Activated CD4-positive, alpha-beta T cell treated with anti-CD3 and anti-CD28 coated beads, Interleukin-2, amount 50 U/mL, for 16 hours (primary cell): ENCODE results near the gene LAMA4.

Experiments used
- DNase-seq: peaks from one replicate; pipeline ENCODE4 v3.0.0-alpha.2; 2020

The LAMA4 gene

GRCh38 chr6:112179631-112180030 lies 74.7 kb downstream of the LAMA4 start:
- no peak for DNase-seq

GRCh38 chr6:112178846-112179245 lies 75.5 kb downstream of the LAMA4 start:
- no peak for DNase-seq

- DNase-seq: no peak
Observed at GRCh38 chr6:112177092-112177491, 77.3 kb downstream of the LAMA4 start.

- DNase-seq: no peak
Observed at GRCh38 chr6:112176175-112176574, 78.2 kb downstream of the LAMA4 start.

- no peak for DNase-seq
Observed at GRCh38 chr6:112173221-112173804, 81.1 kb downstream of the LAMA4 start.

- no peak for DNase-seq
Observed at GRCh38 chr6:112172540-112172939, 81.8 kb downstream of the LAMA4 start.

- no peak for DNase-seq
Observed at GRCh38 chr6:112169541-112169940, 84.8 kb downstream of the LAMA4 start.

GRCh38 chr6:112163295-112164257 lies 90.8 kb downstream of the LAMA4 start:
- peak; percentile 81 for DNase-seq

- no peak for DNase-seq
Observed at GRCh38 chr6:112160745-112161144, 93.6 kb downstream of the LAMA4 start.

- no peak for DNase-seq
Observed at GRCh38 chr6:112156668-112157067, 97.7 kb downstream of the LAMA4 start.

GRCh38 chr6:112155886-112156285 lies 98.5 kb downstream of the LAMA4 start:
- no peak for DNase-seq

- DNase-seq: peak; percentile 14
Observed at GRCh38 chr6:112154711-112155110, 99.7 kb downstream of the LAMA4 start.

- DNase-seq: peak; percentile 32
Observed at GRCh38 chr6:112153926-112154607, 100.3 kb downstream of the LAMA4 start.

GRCh38 chr6:112150363-112150762 lies 104.0 kb downstream of the LAMA4 start:
- DNase-seq: no peak

GRCh38 chr6:112149719-112150263 lies 104.6 kb downstream of the LAMA4 start:
- no peak for DNase-seq

- no peak for DNase-seq
Observed at GRCh38 chr6:112149236-112149635, 105.1 kb downstream of the LAMA4 start.

- DNase-seq: no peak
Observed at GRCh38 chr6:112148103-112148502, 106.3 kb downstream of the LAMA4 start.

- no peak for DNase-seq
Observed at GRCh38 chr6:112145080-112145573, 109.2 kb downstream of the LAMA4 start.

GRCh38 chr6:112144145-112144926 lies 110.0 kb downstream of the LAMA4 start:
- no peak for DNase-seq

GRCh38 chr6:112141707-112142106 lies 112.7 kb downstream of the LAMA4 start:
- DNase-seq: no peak

GRCh38 chr6:112139052-112139451 lies 115.3 kb downstream of the LAMA4 start:
- no peak for DNase-seq

- DNase-seq: no peak
Observed at GRCh38 chr6:112130878-112131277, 123.5 kb downstream of the LAMA4 start.
